HepG2 (cell line): ENCODE results near the gene TAF1B. TPM values are rescaled to one million over a fixed set of nuclear protein-coding genes. Genes with fewer than 3 reads are reported as not detected.

ENCODE experiments used
- ATAC-seq: fragments of 200-7000 bp; cut with Tn5 transposase; 3 replicates; pipeline ENCODE4 v1.9.1; 2020; ENCODE audit warnings: mild to moderate bottlenecking, moderate library complexity
- BruUV-seq: library from RNA; stranded (reverse); fragments of 400-500 nt; replicated peaks from 2 replicates; lab custom pipeline; 2021; lab: Mats Ljungman, UMichigan
- CTCF ChIA-PET: fragments of 300-600 bp; formaldehyde crosslinking; extraction: SDS; loops from one replicate; lab custom pipeline; 2021; ENCODE audit warnings: low total read pairs, inconsistent platforms, low intra/inter-chr PET ratio; lab: Yijun Ruan, JAX
- POLR2A ChIA-PET: fragments of 350-600 bp; sonication (Branson Sonifier 250); formaldehyde crosslinking; loops from one replicate; lab custom pipeline; 2020; ENCODE audit warnings: antibody characterized with exemption, inconsistent platforms; lab: Yijun Ruan, JAX
- DNase-seq: peaks from one replicate; pipeline ENCODE4 v3.0.0-alpha.2; 2015; ENCODE audit warnings: low spot score
- FAIRE-seq: peaks from 3 replicates; lab custom pipeline; 2011; peaks lifted over from hg19 to GRCh38; lab: Jason Lieb, UNC
- H2AFZ ChIP-seq: one replicate; pipeline ENCODE4 v1.6.1; 2011; ENCODE audit warnings: low read length, inconsistent platforms
- H3K27ac ChIP-seq: fragments of 300-600 bp; 3 replicates; pipeline ENCODE4 v1.8.0; 2011; ENCODE audit warnings: mixed run types, mild to moderate bottlenecking, mixed read lengths, low read length, inconsistent platforms; ENCODE audit not compliant: insufficient read depth; ENCODE audit errors: extremely low read length
- H3K27me3 ChIP-seq, 2 experiments: fragments of 200-600 bp in 1 of 2; 2 replicates in 1 of 2; 3 replicates in 1 of 2; pipeline versions ENCODE4 v1.6.0 to v1.8.0; 2011; ENCODE audit warnings: low read length in 2 of 2, mild to moderate bottlenecking in 2 of 2, moderate library complexity in 2 of 2, inconsistent platforms in 1 of 2; ENCODE audit not compliant: insufficient read depth in 2 of 2, control insufficient read depth in 1 of 2
- H3K36me3 ChIP-seq, 2 experiments: fragments of 200-600 bp in 1 of 2; replicated peaks in 1 of 2; 2 replicates in 1 of 2; 3 replicates in 1 of 2; pipeline versions ENCODE4 v1.5.1 to v1.8.0; 2011; ENCODE audit warnings: low read length in 2 of 2, inconsistent platforms in 1 of 2; ENCODE audit not compliant: insufficient read depth in 2 of 2, control insufficient read depth in 1 of 2
- H3K4me1 ChIP-seq: 2 replicates; pipeline ENCODE4 v1.5.1; 2012; ENCODE audit warnings: low read length, inconsistent platforms; ENCODE audit not compliant: insufficient read depth
- H3K4me2 ChIP-seq: 2 replicates; pipeline ENCODE4 v1.6.0; 2011; ENCODE audit warnings: low read depth, low read length, inconsistent platforms
- H3K4me3 ChIP-seq, 3 experiments: fragments of 200-600 bp in 1 of 3; sonication (generic), shearing (Covaris generic) in 1 of 3; replicated peaks in 1 of 3; 2 replicates each; pipeline ENCODE4 v1.5.1; 2011 to 2016; ENCODE audit warnings: low read length in 3 of 3, inconsistent platforms in 2 of 3, low read depth in 2 of 3, mild to moderate bottlenecking in 2 of 3, control low read depth in 1 of 3, mixed read lengths in 1 of 3; ENCODE audit not compliant: insufficient read depth in 1 of 3
- H3K79me2 ChIP-seq: one replicate; pipeline ENCODE4 v1.6.1; 2011; ENCODE audit warnings: low read length, inconsistent platforms; ENCODE audit not compliant: insufficient read depth
- H3K9ac ChIP-seq: 2 replicates; pipeline ENCODE4 v1.6.0; 2011; ENCODE audit warnings: mild to moderate bottlenecking, low read depth, low read length, inconsistent platforms; ENCODE audit not compliant: insufficient read depth
- H3K9me3 ChIP-seq: 2 replicates; pipeline ENCODE4 v1.5.1; 2012; ENCODE audit warnings: mild to moderate bottlenecking, low read length
- H4K20me1 ChIP-seq: 2 replicates; pipeline ENCODE4 v1.6.0; 2011; ENCODE audit warnings: inconsistent platforms, mild to moderate bottlenecking, low read length, moderate library complexity; ENCODE audit not compliant: insufficient read depth
- HMG20A ChIP-seq: IDR thresholded peaks from 2 replicates; pipeline ENCODE4 v1.6.1; 2016; ENCODE audit warnings: borderline replicate concordance
- KDM6A ChIP-seq: IDR thresholded peaks from 2 replicates; pipeline ENCODE4 v1.6.1; 2016; ENCODE audit warnings: low read depth
- STAT5B ChIP-seq: sonication (generic); formaldehyde crosslinking; IDR thresholded peaks from 2 replicates; pipeline ENCODE4 v1.4.0; 2020; ENCODE audit warnings: missing genetic modification reagents
- ZNF260 ChIP-seq: sonication (generic); formaldehyde crosslinking; IDR thresholded peaks from 2 replicates; pipeline ENCODE4 v1.4.0; 2020; ENCODE audit warnings: missing genetic modification reagents, low read depth, mild to moderate bottlenecking, borderline replicate concordance
- ZNF451 ChIP-seq: sonication (generic); formaldehyde crosslinking; IDR thresholded peaks from 2 replicates; pipeline ENCODE4 v1.5.0; 2020; ENCODE audit warnings: mild to moderate bottlenecking, missing genetic modification reagents
- ZNF530 ChIP-seq: sonication (generic); formaldehyde crosslinking; IDR thresholded peaks from 2 replicates; pipeline ENCODE4 v1.5.0; 2020; ENCODE audit warnings: low read depth, mild to moderate bottlenecking, missing genetic modification reagents
- ZNF652 ChIP-seq: IDR thresholded peaks from 2 replicates; pipeline ENCODE4 v1.6.1; 2016; ENCODE audit warnings: low read depth, borderline replicate concordance
- WGBS: methylation state at CpG from one replicate; pipeline ENCODE4 v1.1.6; 2017; ENCODE audit warnings: low lambda C conversion rate; 5-methylcytosine and 5-hydroxymethylcytosine counted together
- in situ Hi-C: cut with HindIII; loops from 2 replicates; pipeline ENCODE4 v1.10.0; 2017; ENCODE audit warnings: low pct_unique_long_range_greater_than_20kb; ENCODE audit not compliant: extremely low pct_ligation_motif_present
- intact Hi-C: fragments of 100-400 bp; cut with micrococcal nuclease; formaldehyde crosslinking; loops from one replicate; pipeline ENCODE4 v1.10.0; 2022; ENCODE audit not compliant: unreplicated experiment
- polyA plus RNA-seq, 8 experiments: library from polyadenylated mRNA; depleted of rRNA in 3 of 8; stranded (reverse) in 7 of 8; unstranded in 1 of 8; fragments of >200 nt; fragmentation: Illumina TruSeq in 4 of 8; extraction: Trizol in 4 of 8; gene quantifications; 2 replicates each; pipeline versions ENCODE4 v1.2.1 to v1.2.3, GENCODE V29; 2011 to 2016; ENCODE audit warnings: low read depth in 4 of 8, missing spikeins in 1 of 8, mixed read lengths in 1 of 8; ENCODE audit not compliant: insufficient read depth in 1 of 8
- total RNA-seq, 5 experiments: library from RNA; depleted of rRNA; stranded (reverse); fragments of >200 nt; fragmentation: Illumina TruSeq; extraction: Trizol; gene quantifications; 2 replicates each; pipeline ENCODE4 v1.2.3, GENCODE V29; 2016; ENCODE audit warnings: low read depth in 1 of 5
- TF ChIP-seq, protein P1 (sequence below): sonication (generic); formaldehyde crosslinking; IDR thresholded peaks from 2 replicates; pipeline ENCODE4 v1.8.1; 2022; ENCODE audit warnings: mild to moderate bottlenecking, missing genetic modification reagents
- TF ChIP-seq, protein P2 (sequence below): sonication (generic); formaldehyde crosslinking; IDR thresholded peaks from 2 replicates; pipeline ENCODE4 v1.9.0; 2021; ENCODE audit warnings: missing genetic modification reagents, mild to moderate bottlenecking, borderline replicate concordance
- TF ChIP-seq, protein P3 (sequence below): IDR thresholded peaks from 2 replicates; pipeline ENCODE4 v1.6.1; 2016; ENCODE audit warnings: low read depth, missing genetic modification reagents, missing compliant biosample characterization
- TF ChIP-seq, protein P4 (sequence below): sonication (generic); formaldehyde crosslinking; IDR thresholded peaks from 2 replicates; pipeline ENCODE4 v1.4.0; 2020; ENCODE audit warnings: missing genetic modification reagents
- TF ChIP-seq, protein P5 (sequence below): sonication (generic); formaldehyde crosslinking; IDR thresholded peaks from 2 replicates; pipeline ENCODE4 v1.8.0; 2022; ENCODE audit warnings: low read depth, missing genetic modification reagents

Gene TAF1B
- total and polyA plus RNA-seq, 2 of the 13 experiments (the other 11 are each of a cell fraction or from before 2014, with no cell fraction given), result 13.3 to 27.7 TPM

DNA sequence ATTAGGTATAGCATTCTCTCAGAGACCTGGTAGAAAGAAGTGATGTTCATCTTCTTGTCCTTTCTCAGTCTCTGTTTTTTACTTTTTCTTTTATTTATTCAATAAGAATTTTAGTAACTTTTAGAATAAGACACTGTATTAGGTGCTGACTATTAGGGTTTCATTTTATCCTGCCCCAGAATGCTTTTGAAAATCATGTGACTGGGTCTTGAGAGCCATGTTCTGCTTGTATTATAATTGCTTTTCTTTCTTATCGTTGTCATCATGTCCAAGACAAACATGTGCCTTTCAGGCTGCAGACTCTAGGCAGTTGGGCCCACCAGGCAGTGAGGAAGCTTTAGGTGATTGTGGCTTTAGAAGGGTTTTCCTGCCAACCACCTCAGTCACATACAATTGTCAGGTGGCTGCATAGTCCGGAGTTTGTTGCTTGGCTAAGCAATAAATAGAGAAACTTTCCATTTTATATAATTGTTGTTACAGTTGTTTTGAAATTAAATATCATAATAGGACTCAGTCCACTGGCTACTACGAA is 123.3 kb downstream of the TAF1B start:
- Histone ChIP-seq H3K4me3 (no peak overlapping the region), H3K9ac (no peak overlapping the region), H3K79me2 (no peaks in the 10 kb centered on the region), H3K27me3 (no peaks in the 10 kb centered on the region), H3K9me3 (no peaks in the 10 kb centered on the region), H4K20me1 (no peaks in the 10 kb centered on the region), H3K4me1 (no peaks in the 10 kb centered on the region), H2AFZ (no peak overlapping the region), H3K4me2 (no peak overlapping the region), H3K36me3 (peaks cover 5 to 68% of the 10 kb centered on the region in 2 experiments), H3K27ac (no peak overlapping the region)
- DNase-seq (no peak), FAIRE-seq (no peak), ATAC-seq (no peak)
- BruUV-seq, result no TSS peak
- ChIA-PET CTCF (no interaction called here), POLR2A (no interaction called here)
- intact Hi-C loops, result no loop called here
- 88% methylated on average over 3 of the region's 3 CpGs for WGBS
- in situ Hi-C loops, result no loop called here
- TF ChIP-seq HMG20A, result no peak
- no peak for TF ChIP-seq ZNF451 (CRISPR knock-in tag)
- TF ChIP-seq STAT5B (CRISPR knock-in tag), result no peak
- no peak for TF ChIP-seq ZNF260 (CRISPR knock-in tag)
- TF ChIP-seq, protein P1, sequence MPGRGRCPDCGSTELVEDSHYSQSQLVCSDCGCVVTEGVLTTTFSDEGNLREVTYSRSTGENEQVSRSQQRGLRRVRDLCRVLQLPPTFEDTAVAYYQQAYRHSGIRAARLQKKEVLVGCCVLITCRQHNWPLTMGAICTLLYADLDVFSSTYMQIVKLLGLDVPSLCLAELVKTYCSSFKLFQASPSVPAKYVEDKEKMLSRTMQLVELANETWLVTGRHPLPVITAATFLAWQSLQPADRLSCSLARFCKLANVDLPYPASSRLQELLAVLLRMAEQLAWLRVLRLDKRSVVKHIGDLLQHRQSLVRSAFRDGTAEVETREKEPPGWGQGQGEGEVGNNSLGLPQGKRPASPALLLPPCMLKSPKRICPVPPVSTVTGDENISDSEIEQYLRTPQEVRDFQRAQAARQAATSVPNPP, result no peak
- TF ChIP-seq, protein P2, sequence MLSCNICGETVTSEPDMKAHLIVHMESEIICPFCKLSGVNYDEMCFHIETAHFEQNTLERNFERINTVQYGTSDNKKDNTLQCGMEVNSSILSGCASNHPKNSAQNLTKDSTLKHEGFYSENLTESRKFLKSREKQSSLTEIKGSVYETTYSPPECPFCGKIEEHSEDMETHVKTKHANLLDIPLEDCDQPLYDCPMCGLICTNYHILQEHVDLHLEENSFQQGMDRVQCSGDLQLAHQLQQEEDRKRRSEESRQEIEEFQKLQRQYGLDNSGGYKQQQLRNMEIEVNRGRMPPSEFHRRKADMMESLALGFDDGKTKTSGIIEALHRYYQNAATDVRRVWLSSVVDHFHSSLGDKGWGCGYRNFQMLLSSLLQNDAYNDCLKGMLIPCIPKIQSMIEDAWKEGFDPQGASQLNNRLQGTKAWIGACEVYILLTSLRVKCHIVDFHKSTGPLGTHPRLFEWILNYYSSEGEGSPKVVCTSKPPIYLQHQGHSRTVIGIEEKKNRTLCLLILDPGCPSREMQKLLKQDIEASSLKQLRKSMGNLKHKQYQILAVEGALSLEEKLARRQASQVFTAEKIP (CRISPR knock-in tag), result no peak
- TF ChIP-seq, protein P3, sequence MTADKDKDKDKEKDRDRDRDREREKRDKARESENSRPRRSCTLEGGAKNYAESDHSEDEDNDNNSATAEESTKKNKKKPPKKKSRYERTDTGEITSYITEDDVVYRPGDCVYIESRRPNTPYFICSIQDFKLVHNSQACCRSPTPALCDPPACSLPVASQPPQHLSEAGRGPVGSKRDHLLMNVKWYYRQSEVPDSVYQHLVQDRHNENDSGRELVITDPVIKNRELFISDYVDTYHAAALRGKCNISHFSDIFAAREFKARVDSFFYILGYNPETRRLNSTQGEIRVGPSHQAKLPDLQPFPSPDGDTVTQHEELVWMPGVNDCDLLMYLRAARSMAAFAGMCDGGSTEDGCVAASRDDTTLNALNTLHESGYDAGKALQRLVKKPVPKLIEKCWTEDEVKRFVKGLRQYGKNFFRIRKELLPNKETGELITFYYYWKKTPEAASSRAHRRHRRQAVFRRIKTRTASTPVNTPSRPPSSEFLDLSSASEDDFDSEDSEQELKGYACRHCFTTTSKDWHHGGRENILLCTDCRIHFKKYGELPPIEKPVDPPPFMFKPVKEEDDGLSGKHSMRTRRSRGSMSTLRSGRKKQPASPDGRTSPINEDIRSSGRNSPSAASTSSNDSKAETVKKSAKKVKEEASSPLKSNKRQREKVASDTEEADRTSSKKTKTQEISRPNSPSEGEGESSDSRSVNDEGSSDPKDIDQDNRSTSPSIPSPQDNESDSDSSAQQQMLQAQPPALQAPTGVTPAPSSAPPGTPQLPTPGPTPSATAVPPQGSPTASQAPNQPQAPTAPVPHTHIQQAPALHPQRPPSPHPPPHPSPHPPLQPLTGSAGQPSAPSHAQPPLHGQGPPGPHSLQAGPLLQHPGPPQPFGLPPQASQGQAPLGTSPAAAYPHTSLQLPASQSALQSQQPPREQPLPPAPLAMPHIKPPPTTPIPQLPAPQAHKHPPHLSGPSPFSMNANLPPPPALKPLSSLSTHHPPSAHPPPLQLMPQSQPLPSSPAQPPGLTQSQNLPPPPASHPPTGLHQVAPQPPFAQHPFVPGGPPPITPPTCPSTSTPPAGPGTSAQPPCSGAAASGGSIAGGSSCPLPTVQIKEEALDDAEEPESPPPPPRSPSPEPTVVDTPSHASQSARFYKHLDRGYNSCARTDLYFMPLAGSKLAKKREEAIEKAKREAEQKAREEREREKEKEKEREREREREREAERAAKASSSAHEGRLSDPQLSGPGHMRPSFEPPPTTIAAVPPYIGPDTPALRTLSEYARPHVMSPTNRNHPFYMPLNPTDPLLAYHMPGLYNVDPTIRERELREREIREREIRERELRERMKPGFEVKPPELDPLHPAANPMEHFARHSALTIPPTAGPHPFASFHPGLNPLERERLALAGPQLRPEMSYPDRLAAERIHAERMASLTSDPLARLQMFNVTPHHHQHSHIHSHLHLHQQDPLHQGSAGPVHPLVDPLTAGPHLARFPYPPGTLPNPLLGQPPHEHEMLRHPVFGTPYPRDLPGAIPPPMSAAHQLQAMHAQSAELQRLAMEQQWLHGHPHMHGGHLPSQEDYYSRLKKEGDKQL (CRISPR knock-in tag), result no peak
- TF ChIP-seq, protein P4, sequence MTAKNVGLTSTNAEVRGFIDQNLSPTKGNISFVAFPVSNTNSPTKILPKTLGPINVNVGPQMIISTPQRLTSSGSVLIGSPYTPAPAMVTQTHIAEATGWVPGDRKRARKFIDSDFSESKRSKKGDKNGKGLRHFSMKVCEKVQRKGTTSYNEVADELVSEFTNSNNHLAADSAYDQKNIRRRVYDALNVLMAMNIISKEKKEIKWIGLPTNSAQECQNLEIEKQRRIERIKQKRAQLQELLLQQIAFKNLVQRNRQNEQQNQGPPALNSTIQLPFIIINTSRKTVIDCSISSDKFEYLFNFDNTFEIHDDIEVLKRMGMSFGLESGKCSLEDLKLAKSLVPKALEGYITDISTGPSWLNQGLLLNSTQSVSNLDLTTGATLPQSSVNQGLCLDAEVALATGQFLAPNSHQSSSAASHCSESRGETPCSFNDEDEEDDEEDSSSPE (CRISPR knock-in tag), result no peak
- no peak for TF ChIP-seq KDM6A (CRISPR knock-in tag)
- TF ChIP-seq, protein P5, sequence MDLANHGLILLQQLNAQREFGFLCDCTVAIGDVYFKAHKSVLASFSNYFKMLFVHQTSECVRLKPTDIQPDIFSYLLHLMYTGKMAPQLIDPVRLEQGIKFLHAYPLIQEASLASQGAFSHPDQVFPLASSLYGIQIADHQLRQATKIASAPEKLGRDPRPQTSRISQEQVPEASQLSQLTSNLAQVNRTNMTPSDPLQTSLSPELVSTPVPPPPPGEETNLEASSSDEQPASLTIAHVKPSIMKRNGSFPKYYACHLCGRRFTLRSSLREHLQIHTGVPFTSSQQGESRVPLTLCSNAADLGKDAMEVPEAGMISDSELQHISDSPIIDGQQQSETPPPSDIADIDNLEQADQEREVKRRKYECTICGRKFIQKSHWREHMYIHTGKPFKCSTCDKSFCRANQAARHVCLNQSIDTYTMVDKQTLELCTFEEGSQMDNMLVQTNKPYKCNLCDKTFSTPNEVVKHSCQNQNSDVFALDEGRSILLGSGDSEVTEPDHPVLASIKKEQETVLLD, result no peak
- no peak for TF ChIP-seq ZNF652 (CRISPR knock-in tag)
- TF ChIP-seq ZNF530 (CRISPR knock-in tag), result no peak
